ENCODE results near the gene DDX10.

Gene DDX10

GRCh38 chr11:108705061-108705460 is 40.2 kb downstream of the DDX10 start:
- no peaks in the 10 kb centered on the region; the same call in 1 of the 2 replicates for H3K36me3 ChIP-seq (ENCODE audit: insufficient read depth)

GRCh38 chr11:108708173-108708572 is 43.3 kb downstream of the DDX10 start:
- no peak overlapping the region for H2AFZ ChIP-seq (ENCODE audit: low read depth)
- no peaks in the 10 kb centered on the region for H3K27me3 ChIP-seq (ENCODE audit: insufficient read depth, low read depth)
- H3K4me3 ChIP-seq (IDR thresholded peaks at IDR 0.05; ENCODE audit: insufficient read depth, low read depth, low read length) = no peak overlapping the region
- H3K27ac ChIP-seq = no peak overlapping the region
- no peaks in the 10 kb centered on the region for H3K4me1 ChIP-seq (ENCODE audit: low read depth, poor library complexity, severe bottlenecking)
- no peak for TF ChIP-seq CTCF (conservative IDR thresholded peaks at IDR 0.05; ENCODE audit: low read depth, low read length)
- H3K9ac ChIP-seq = no peak overlapping the region
- H3K79me2 ChIP-seq (ENCODE audit: insufficient read depth, low read depth) = peaks cover 5% of the 10 kb centered on the region; the same call in 1 of the 2 replicates
- H3K4me2 ChIP-seq = no peak overlapping the region
- H4K20me1 ChIP-seq (ENCODE audit: insufficient read depth) = no peaks in the 10 kb centered on the region
- H3K36me3 ChIP-seq (ENCODE audit: insufficient read depth) = no peaks in the 10 kb centered on the region; the same call in 1 of the 2 replicates

More at GRCh38 chr11:108705061-108705460, 40.2 kb downstream of the DDX10 start:
- H3K27me3 ChIP-seq (ENCODE audit: insufficient read depth, low read depth) = no peaks in the 10 kb centered on the region
- H3K27ac ChIP-seq = no peak overlapping the region
- H4K20me1 ChIP-seq (ENCODE audit: insufficient read depth) = no peaks in the 10 kb centered on the region
- no peak overlapping the region for H3K4me2 ChIP-seq
- no peak overlapping the region for H3K9ac ChIP-seq
- no peak for TF ChIP-seq CTCF (conservative IDR thresholded peaks at IDR 0.05; ENCODE audit: low read depth, low read length)
- H3K79me2 ChIP-seq (ENCODE audit: insufficient read depth, low read depth) = no peaks in the 10 kb centered on the region
- no peak overlapping the region for H3K4me3 ChIP-seq (IDR thresholded peaks at IDR 0.05; ENCODE audit: insufficient read depth, low read depth, low read length)
- H2AFZ ChIP-seq (ENCODE audit: low read depth) = no peak overlapping the region
- H3K4me1 ChIP-seq (ENCODE audit: low read depth, poor library complexity, severe bottlenecking) = no peaks in the 10 kb centered on the region

GRCh38 chr11:108709741-108710140 is 44.9 kb downstream of the DDX10 start:
- no peaks in the 10 kb centered on the region for H3K27me3 ChIP-seq (ENCODE audit: insufficient read depth, low read depth)
- H3K36me3 ChIP-seq (ENCODE audit: insufficient read depth) = no peaks in the 10 kb centered on the region; the same call in 1 of the 2 replicates
- no peaks in the 10 kb centered on the region for H4K20me1 ChIP-seq (ENCODE audit: insufficient read depth)
- no peak overlapping the region for H3K4me2 ChIP-seq
- no peak overlapping the region for H3K27ac ChIP-seq
- H3K4me3 ChIP-seq (IDR thresholded peaks at IDR 0.05; ENCODE audit: insufficient read depth, low read depth, low read length) = no peak overlapping the region
- H3K9ac ChIP-seq = no peak overlapping the region
- TF ChIP-seq CTCF (conservative IDR thresholded peaks at IDR 0.05; ENCODE audit: low read depth, low read length) = no peak
- H3K4me1 ChIP-seq (ENCODE audit: low read depth, poor library complexity, severe bottlenecking) = no peaks in the 10 kb centered on the region
- H3K79me2 ChIP-seq (ENCODE audit: insufficient read depth, low read depth) = peaks cover 5% of the 10 kb centered on the region; the same call in 1 of the 2 replicates
- H2AFZ ChIP-seq (ENCODE audit: low read depth) = no peak overlapping the region

GRCh38 chr11:108713076-108713790 is 48.4 kb downstream of the DDX10 start:
- TF ChIP-seq CTCF (conservative IDR thresholded peaks at IDR 0.05; ENCODE audit: low read depth, low read length) = no peak
- Histone ChIP-seq H3K4me2 (no peak overlapping the region), H3K4me3 (IDR thresholded peaks at IDR 0.05; ENCODE audit: insufficient read depth, low read depth, low read length) (no peak overlapping the region), H3K79me2 (ENCODE audit: insufficient read depth, low read depth) (peaks cover 5% of the 10 kb centered on the region; the same call in 1 of the 2 replicates), H4K20me1 (ENCODE audit: insufficient read depth) (no peaks in the 10 kb centered on the region), H3K4me1 (ENCODE audit: low read depth, poor library complexity, severe bottlenecking) (no peaks in the 10 kb centered on the region), H3K27ac (no peak overlapping the region), H3K27me3 (ENCODE audit: insufficient read depth, low read depth) (no peaks in the 10 kb centered on the region), H3K9ac (no peak overlapping the region), H2AFZ (ENCODE audit: low read depth) (no peak overlapping the region), H3K36me3 (ENCODE audit: insufficient read depth) (no peaks in the 10 kb centered on the region; the same call in 1 of the 2 replicates)
